Spinal cord (tissue), 10 donors: ENCODE measurements around the gene EXO1. TPM values are rescaled to one million over a fixed set of nuclear protein-coding genes. Genes with fewer than 3 reads are reported as not detected.

ENCODE experiments used
- DNase-seq, 6 donors: peaks; one replicate each; pipeline versions ENCODE4 v3.0.0 to v3.0.0-alpha.2; 2013 to 2015; ENCODE audit warnings: low spot score in 6 of 6, low read depth in 4 of 6
- H3K27ac ChIP-seq: one replicate; pipeline ENCODE4 v1.5.1; 2013; ENCODE audit warnings: low read depth, low read length, control low read depth
- H3K27me3 ChIP-seq: one replicate; pipeline ENCODE4 v1.6.1; 2013; ENCODE audit warnings: low read length; ENCODE audit not compliant: control insufficient read depth, insufficient read depth
- H3K36me3 ChIP-seq: one replicate; pipeline ENCODE4 v1.6.1; 2013; ENCODE audit warnings: low read length; ENCODE audit not compliant: control insufficient read depth, insufficient read depth
- H3K4me1 ChIP-seq: one replicate; pipeline ENCODE4 v1.6.1; 2013; ENCODE audit warnings: low read length; ENCODE audit not compliant: control insufficient read depth, insufficient read depth
- H3K4me3 ChIP-seq: one replicate; pipeline ENCODE4 v1.5.1; 2013; ENCODE audit warnings: low read depth, low read length, control low read depth
- H3K9me3 ChIP-seq: one replicate; pipeline ENCODE4 v1.6.1; 2013; ENCODE audit warnings: low read length; ENCODE audit not compliant: control insufficient read depth, insufficient read depth
- WGBS: methylation state at CpG from one replicate; pipeline ENCODE4 v1.1.5; 2013; ENCODE audit warnings: missing lambda C conversion rate; ENCODE audit not compliant: insufficient coverage; 5-methylcytosine and 5-hydroxymethylcytosine counted together
- polyA plus RNA-seq, 2 donors: library from polyadenylated mRNA; unstranded; fragments of 120-200 nt; gene quantifications; one replicate each; pipeline ENCODE4 v1.2.1, GENCODE V29; 2013; ENCODE audit not compliant: insufficient read length in 2 of 2
- total RNA-seq, 2 donors: library from RNA; depleted of rRNA in 1 of 2; stranded (reverse); fragments of 120-200 nt in 1 of 2; fragments of >200 nt in 1 of 2; gene quantifications; one replicate each; pipeline versions ENCODE4 v1.2.3 to v1.2.4, GENCODE V29; 2013 to 2014
- donor health status: healthy.

The EXO1 gene
- total and polyA plus RNA-seq, 4 donors = 3.7 to 7.8 (median 4.8) TPM

DNA sequence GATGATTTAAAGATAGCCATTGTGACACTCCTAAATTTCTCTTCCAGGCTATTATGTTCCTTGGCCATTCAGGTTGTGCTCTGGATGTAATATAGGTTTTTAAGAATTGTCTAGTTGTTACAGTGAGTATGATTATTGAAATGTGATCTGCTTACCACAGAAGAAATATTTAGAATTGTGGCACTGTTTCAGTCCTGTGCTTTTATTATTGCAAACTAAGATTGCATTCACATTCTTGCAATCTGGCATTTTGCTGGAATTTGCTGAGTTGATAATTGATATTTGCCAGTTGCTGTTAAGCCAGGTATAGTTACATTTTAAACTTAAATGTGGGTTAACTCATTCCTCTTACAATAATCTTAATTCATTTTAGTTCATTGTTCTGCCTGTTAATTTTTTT, 22.3 kb downstream of the EXO1 start:
- Histone ChIP-seq H3K36me3 (no peaks in the 10 kb centered on the region), H3K27me3 (no peaks in the 10 kb centered on the region), H3K9me3 (no peaks in the 10 kb centered on the region), H3K27ac (no peak overlapping the region), H3K4me3 (no peak overlapping the region), H3K4me1 (no peaks in the 10 kb centered on the region)
- DNase-seq = no peak

DNA sequence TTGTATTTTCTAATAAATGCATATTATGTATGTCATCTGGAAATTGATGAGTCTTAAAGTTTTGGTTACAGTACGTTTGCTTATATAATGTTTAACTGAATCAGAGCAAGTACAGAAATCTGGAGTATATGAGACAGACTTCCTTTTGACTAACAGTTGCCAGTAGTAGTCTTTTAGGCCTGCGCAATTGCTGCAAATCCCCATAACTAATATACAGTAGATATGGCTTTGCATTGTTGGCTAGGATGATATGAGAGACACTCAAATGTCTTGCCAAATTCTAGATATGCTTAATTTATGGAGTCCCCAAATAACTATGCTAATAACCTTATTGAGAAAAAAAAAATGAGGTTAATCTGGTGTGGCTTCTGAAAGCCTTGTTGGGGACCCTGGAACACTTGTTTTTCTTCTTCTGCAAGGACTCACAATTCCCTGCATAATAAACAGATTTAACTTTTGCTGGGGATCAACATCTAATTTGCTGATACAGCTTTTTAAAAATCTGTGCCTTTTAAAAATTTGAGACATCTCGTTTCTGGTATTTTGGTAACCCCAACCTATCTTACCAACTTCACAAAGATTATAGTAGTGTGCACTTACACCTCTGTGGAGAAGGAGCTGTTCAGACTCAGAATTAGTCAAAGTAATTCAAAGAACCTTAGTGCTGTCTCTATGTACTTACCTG, 22.9 kb downstream of the EXO1 start:
- no peaks in the 10 kb centered on the region for H3K4me1 ChIP-seq
- no peaks in the 10 kb centered on the region for H3K36me3 ChIP-seq
- H3K27me3 ChIP-seq = no peaks in the 10 kb centered on the region
- no peak overlapping the region for H3K4me3 ChIP-seq
- no peak for DNase-seq
- no peaks in the 10 kb centered on the region for H3K9me3 ChIP-seq
- no CpG with 5 or more reads among the region's 3 CpGs for WGBS
- H3K27ac ChIP-seq = no peak overlapping the region

DNA sequence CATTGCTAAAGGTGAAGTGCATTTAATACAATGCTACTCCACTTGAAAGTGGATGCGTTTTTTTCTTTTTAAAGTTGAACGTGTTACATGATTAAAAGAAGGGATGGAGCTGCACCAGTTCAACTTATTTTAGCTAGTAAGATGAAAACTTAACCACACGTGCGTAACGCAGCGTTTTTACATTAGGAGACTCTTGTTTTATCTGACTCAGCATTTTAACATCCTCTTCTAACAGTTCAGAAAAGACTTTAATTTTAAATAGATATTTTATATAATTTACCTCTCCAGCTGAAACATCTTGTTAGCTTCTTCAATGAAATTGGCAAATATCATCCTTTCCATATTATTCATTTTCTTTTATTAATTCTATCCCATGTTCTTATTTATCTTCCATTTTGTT, 33.4 kb downstream of the EXO1 start:
- no CpG with 5 or more reads among the region's 6 CpGs for WGBS
- DNase-seq = no peak
- H3K27ac ChIP-seq = no peak overlapping the region
- H3K4me3 ChIP-seq = no peak overlapping the region
- H3K9me3 ChIP-seq = no peaks in the 10 kb centered on the region
- no peaks in the 10 kb centered on the region for H3K4me1 ChIP-seq
- no peaks in the 10 kb centered on the region for H3K27me3 ChIP-seq
- H3K36me3 ChIP-seq = peaks cover 3% of the 10 kb centered on the region

DNA sequence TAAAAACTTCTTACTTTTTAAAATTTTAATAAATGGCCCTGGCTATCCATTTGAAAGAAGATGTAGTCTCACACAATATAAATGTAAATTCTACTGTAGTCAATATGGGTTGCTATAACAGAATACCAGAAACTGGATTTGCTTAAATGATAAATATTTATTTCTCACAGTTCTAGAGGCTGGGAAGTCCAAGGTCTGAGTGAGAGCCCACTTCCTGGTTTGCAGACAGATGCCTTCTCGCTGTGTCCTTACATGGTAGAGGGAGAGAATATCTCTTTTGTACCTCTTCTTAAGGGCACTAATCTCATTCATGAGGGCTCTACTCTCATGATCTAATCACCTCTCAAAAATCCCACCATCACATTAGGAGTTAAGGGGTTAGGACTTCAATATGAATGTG, 35.2 kb downstream of the EXO1 start:
- H3K4me1 ChIP-seq = no peaks in the 10 kb centered on the region
- H3K4me3 ChIP-seq = no peak overlapping the region
- H3K9me3 ChIP-seq = no peaks in the 10 kb centered on the region
- no peak for DNase-seq
- no CpG with 5 or more reads among the region's 1 CpG for WGBS
- H3K27ac ChIP-seq = no peak overlapping the region
- peaks cover 3% of the 10 kb centered on the region for H3K36me3 ChIP-seq
- H3K27me3 ChIP-seq = no peaks in the 10 kb centered on the region

DNA sequence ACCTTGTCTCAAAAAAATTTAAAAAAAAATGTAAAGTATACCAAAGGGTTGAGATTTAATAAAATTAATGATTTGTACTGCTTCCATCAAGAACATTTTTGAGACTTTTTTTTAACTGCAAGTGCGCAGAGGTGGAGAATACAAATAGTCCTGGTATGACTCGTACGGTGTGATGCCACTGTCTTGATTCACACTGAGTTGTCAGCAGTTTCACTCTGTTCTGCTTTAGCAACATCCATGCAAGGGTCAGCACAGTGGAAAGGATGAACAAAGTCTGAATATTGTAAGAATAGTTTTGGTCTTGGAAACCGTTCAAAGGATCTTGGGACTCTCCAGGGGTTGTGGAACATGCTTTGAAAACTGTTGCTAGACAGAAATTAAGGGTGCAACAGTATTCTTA, 40.2 kb downstream of the EXO1 start:
- H3K36me3 ChIP-seq = peaks cover 3% of the 10 kb centered on the region
- DNase-seq = no peak
- 100% methylated on average over 4 of the region's 4 CpGs for WGBS
- no peaks in the 10 kb centered on the region for H3K27me3 ChIP-seq
- no peak overlapping the region for H3K27ac ChIP-seq
- no peaks in the 10 kb centered on the region for H3K4me1 ChIP-seq
- no peaks in the 10 kb centered on the region for H3K9me3 ChIP-seq
- H3K4me3 ChIP-seq = no peak overlapping the region

DNA sequence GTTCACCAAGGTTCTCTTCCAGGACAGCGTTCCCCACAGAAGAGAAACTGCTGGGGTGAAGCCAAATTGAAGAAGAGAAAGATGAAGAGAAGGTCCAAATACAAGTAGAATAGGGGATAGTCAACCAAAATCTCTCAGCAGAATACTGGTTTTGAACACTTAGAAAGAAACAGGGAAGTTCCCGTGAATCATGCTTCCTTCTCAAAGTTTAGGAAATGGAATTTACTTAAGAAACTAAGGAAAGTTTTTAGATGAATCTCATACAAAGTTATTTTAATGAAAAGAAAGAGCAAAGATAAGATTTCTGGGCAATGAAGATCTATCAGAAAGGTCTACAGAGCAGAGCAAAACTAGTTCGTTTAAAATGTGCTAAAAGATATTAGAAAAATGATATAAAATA, 43.3 kb downstream of the EXO1 start:
- DNase-seq = no peak
- no peaks in the 10 kb centered on the region for H3K27me3 ChIP-seq
- WGBS = 100% methylated on average over 1 of the region's 3 CpGs
- H3K9me3 ChIP-seq = no peaks in the 10 kb centered on the region
- no peak overlapping the region for H3K4me3 ChIP-seq
- no peak overlapping the region for H3K27ac ChIP-seq
- H3K4me1 ChIP-seq = no peaks in the 10 kb centered on the region
- no peaks in the 10 kb centered on the region for H3K36me3 ChIP-seq

DNA sequence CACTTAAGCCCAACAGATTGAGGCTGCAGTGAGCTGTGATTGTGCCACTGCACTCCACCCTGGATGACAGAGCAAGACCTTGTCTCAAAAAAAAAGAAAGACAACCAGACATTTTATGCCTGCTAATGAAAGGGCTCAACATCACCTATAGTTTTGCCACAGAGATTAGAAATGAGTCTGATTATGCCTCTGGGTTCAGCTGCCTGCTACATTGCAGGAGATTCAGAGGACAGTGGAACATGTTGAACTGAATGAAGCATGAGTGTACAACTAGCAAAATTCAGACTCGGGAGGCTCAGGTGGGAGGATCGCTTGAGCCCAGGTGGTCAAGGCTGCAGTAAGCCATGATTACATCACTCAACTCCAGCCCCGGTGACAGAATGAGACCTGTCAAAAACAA, 46.0 kb downstream of the EXO1 start:
- Histone ChIP-seq H3K36me3 (no peaks in the 10 kb centered on the region), H3K4me1 (no peaks in the 10 kb centered on the region), H3K27ac (no peak overlapping the region), H3K27me3 (no peaks in the 10 kb centered on the region), H3K9me3 (no peaks in the 10 kb centered on the region), H3K4me3 (no peak overlapping the region)
- 70% methylated on average over 2 of the region's 3 CpGs for WGBS
- no peak for DNase-seq

DNA sequence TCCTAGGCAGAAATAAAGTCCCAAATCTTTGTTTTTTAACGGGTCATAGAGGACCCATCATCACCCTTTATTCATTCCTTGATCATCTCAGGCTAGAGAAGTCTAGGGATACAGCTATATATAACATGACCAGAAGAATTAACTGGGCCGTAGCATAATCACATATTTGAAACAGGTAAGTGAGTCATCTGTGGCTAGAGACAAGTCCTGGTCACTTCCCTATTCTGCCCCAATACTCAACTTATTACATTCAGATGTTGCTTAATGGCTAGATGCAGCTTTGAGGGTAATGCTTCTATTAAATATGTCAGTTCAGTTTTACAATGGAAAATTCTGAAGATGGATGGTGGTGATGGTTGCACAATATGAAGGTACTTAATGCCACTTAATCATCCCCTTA, 47.0 kb downstream of the EXO1 start:
- no peak for DNase-seq
- no peaks in the 10 kb centered on the region for H3K36me3 ChIP-seq
- no peak overlapping the region for H3K27ac ChIP-seq
- H3K4me3 ChIP-seq = no peak overlapping the region
- no peaks in the 10 kb centered on the region for H3K27me3 ChIP-seq
- no peaks in the 10 kb centered on the region for H3K4me1 ChIP-seq
- no CpG with 5 or more reads among the region's 2 CpGs for WGBS
- no peaks in the 10 kb centered on the region for H3K9me3 ChIP-seq

DNA sequence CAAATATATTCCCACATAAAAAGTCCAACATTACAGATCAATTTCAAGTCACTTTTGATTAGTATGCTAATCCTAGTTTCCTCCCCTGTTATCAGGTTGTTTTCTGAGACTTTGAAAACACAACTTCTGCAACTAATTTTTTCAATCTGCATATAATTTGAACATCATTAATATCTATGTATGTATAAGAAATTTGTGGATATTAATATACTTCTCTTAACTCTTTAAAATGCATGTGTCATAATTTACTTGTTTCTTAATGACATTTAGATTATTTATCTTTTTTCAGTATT, 48.6 kb downstream of the EXO1 start:
- Histone ChIP-seq H3K4me1 (no peaks in the 10 kb centered on the region), H3K27ac (no peak overlapping the region), H3K4me3 (no peak overlapping the region), H3K9me3 (no peaks in the 10 kb centered on the region), H3K27me3 (no peaks in the 10 kb centered on the region), H3K36me3 (no peaks in the 10 kb centered on the region)
- no peak for DNase-seq

DNA sequence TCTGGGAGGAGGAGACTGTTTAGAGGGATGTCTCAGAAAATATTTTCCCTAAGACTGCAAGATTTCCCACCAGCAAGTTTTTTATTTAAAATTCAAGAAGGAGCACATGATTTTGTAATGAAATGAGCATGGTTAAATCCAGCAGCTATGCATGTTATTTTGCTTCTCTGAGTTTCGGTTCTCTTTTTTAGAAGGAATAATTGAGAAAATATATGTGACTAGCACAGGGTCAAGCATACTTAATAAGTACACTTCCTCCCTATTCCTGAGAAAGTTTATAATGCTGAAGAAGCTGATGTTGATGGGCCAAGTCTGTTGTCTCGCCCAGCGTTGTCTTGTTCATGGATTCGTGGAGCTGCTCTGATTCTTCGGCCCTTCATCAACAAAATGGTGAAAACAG, 51.2 kb downstream of the EXO1 start:
- no peaks in the 10 kb centered on the region for H3K4me1 ChIP-seq
- WGBS = no CpG with 5 or more reads among the region's 5 CpGs
- no peak overlapping the region for H3K27ac ChIP-seq

More for the DNA sequence above, 51.2 kb downstream of the EXO1 start:
- H3K9me3 ChIP-seq = no peaks in the 10 kb centered on the region
- DNase-seq = no peak
- H3K4me3 ChIP-seq = no peak overlapping the region
- no peaks in the 10 kb centered on the region for H3K27me3 ChIP-seq
- H3K36me3 ChIP-seq = no peaks in the 10 kb centered on the region
